Spleen (tissue), 11 donors: ENCODE results near the gene KLK15. TPM values are rescaled to one million over a fixed set of nuclear protein-coding genes. Genes with fewer than 3 reads are reported as not detected.
A peak's percentile ranks its signal among the peaks of the same experiment; 100 is the strongest.
"Not testable (repeated sequence)": the region's sequence is repeated elsewhere in the genome, so short reads cannot be mapped to it uniquely, and the experiment has no call there.

Experiments
- DNase-seq: peaks from one replicate; pipeline ENCODE4 v3.0.0-alpha.2; 2020
- H3K27ac ChIP-seq, 8 donors: fragments of 200-600 bp; sonication (generic) in 7 of 8; 1 replicate in 4 of 8; 2 replicates in 4 of 8; pipeline versions ENCODE4 v1.5.0 to v1.8.0; 2016 to 2021; ENCODE audit warnings: inconsistent platforms in 4 of 8, mild to moderate bottlenecking in 4 of 8, moderate library complexity in 1 of 8
- H3K27me3 ChIP-seq, 7 donors: fragments of 200-600 bp; sonication (generic) in 6 of 7; replicated peaks in 1 of 7; 1 replicate in 4 of 7; 2 replicates in 3 of 7; pipeline versions ENCODE4 v1.5.0 to v1.8.0; 2016 to 2021; ENCODE audit warnings: inconsistent platforms in 3 of 7, mild to moderate bottlenecking in 1 of 7
- H3K36me3 ChIP-seq, 6 donors: fragments of 200-600 bp; sonication (generic) in 5 of 6; 1 replicate in 4 of 6; 2 replicates in 2 of 6; pipeline versions ENCODE4 v1.5.0 to v1.8.0; 2016 to 2021; ENCODE audit warnings: inconsistent platforms in 2 of 6
- H3K4me1 ChIP-seq, 6 donors: fragments of 200-600 bp; sonication (generic) in 5 of 6; 1 replicate in 3 of 6; 2 replicates in 3 of 6; pipeline versions ENCODE4 v1.5.0 to v1.8.0; 2016 to 2021; ENCODE audit warnings: inconsistent platforms in 3 of 6
- H3K4me3 ChIP-seq, 8 donors: fragments of 200-600 bp; sonication (generic) in 7 of 8; 1 replicate in 4 of 8; 2 replicates in 4 of 8; pipeline versions ENCODE4 v1.5.0 to v1.8.0; 2016 to 2021; ENCODE audit warnings: inconsistent platforms in 4 of 8, mild to moderate bottlenecking in 4 of 8, moderate library complexity in 2 of 8
- H3K9me3 ChIP-seq, 8 donors: fragments of 200-600 bp; sonication (generic) in 7 of 8; 1 replicate in 4 of 8; 2 replicates in 4 of 8; pipeline versions ENCODE4 v1.5.0 to v1.8.0; 2016 to 2021; ENCODE audit warnings: inconsistent platforms in 4 of 8
- POLR2A ChIP-seq, 3 donors: fragments of 450-650 bp; IDR thresholded peaks; one replicate each; pipeline ENCODE4 v1.5.1; 2017; ENCODE audit warnings: antibody characterized with exemption in 3 of 3, mild to moderate bottlenecking in 1 of 3
- POLR2AphosphoS5 ChIP-seq, 3 donors: sonication (generic); formaldehyde crosslinking; IDR thresholded peaks; one replicate each; pipeline ENCODE4 v1.5.1; 2017; ENCODE audit warnings: antibody characterized with exemption in 3 of 3
- WGBS, 5 donors: extraction: QIAGEN DNeasy Blood & Tissue Kit in 3 of 5; methylation state at CpG; one replicate each; pipeline versions ENCODE4 v1.1.5 to v1.1.7; 2013 to 2018; 5-methylcytosine and 5-hydroxymethylcytosine counted together
- intact Hi-C: fragments of 100-400 bp; cut with DNase I; formaldehyde crosslinking; loops from one replicate; pipeline ENCODE4 v1.15.0; 2023; ENCODE audit warnings: low total_unique reads
- polyA plus RNA-seq, 3 donors: library from polyadenylated mRNA; stranded (reverse); fragments of 200-250 nt; gene quantifications; one replicate each; pipeline ENCODE4 v1.2.1, GENCODE V29; 2013
- total RNA-seq, 7 donors: library from RNA; depleted of rRNA in 3 of 7; stranded (reverse); fragments of >200 nt in 3 of 7; fragmentation: NEBNext Ultra II Directional in 4 of 7; extraction: Animal tissue kit (Norgen Biotek cat#: 25700) in 4 of 7; gene quantifications; one replicate each; pipeline versions ENCODE4 v1.1.0 to v1.2.1, GENCODE V29; 2016 to 2021
- TF ChIP-seq, protein P1 (sequence below), 11 experiments: fragments of 200-600 bp in 7 of 11; fragments of 450-650 bp in 4 of 11; sonication (generic) in 4 of 11; IDR thresholded peaks in 8 of 11; conservative IDR thresholded peaks in 3 of 11; 1 replicate in 7 of 11; 2 replicates in 4 of 11; pipeline versions ENCODE4 v1.4.0 to v1.8.0; 2016 to 2021; ENCODE audit warnings: antibody characterized with exemption in 11 of 11, inconsistent platforms in 4 of 11, mild to moderate bottlenecking in 1 of 11
- donor health status: healthy with polysubstance abuse.
- donor health status: DM: no; HTN: no; CAD: no; lungs with moderate emphysema.
- donor health status: DM: no; HTN: no; CAD: no.
- donor health status: Bipolar disorder and iron deficiency.
- donor health status: healthy.
- donor health status: DM: no; HTN: no; CAD: no.
- donor health status: DM: yes; HTN: yes; CAD: no.

KLK15 gene
- total and polyA plus RNA-seq, 10 donors, result 0.07 to 0.13 TPM; not detected in 8

DNA sequence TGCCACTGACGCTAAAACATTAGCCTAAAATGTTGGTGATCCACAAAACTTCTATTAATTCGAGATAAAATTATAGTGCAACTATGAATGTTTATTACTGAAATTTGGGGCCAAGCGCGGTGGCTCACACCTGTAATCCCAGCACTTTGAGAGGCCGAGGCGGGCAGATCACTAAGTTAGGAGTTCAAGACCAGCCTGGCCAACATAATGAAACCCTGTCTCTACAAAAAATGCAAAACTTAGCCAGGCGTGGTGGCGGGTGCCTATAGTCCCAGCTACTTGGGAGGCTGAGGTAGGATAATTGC lies 49.6 kb downstream of the KLK15 start:
- not testable (repeated sequence) for H3K27ac ChIP-seq, DNase-seq, H3K36me3 ChIP-seq, H3K4me3 ChIP-seq, H3K9me3 ChIP-seq, H3K4me1 ChIP-seq
- TF ChIP-seq, protein P1, sequence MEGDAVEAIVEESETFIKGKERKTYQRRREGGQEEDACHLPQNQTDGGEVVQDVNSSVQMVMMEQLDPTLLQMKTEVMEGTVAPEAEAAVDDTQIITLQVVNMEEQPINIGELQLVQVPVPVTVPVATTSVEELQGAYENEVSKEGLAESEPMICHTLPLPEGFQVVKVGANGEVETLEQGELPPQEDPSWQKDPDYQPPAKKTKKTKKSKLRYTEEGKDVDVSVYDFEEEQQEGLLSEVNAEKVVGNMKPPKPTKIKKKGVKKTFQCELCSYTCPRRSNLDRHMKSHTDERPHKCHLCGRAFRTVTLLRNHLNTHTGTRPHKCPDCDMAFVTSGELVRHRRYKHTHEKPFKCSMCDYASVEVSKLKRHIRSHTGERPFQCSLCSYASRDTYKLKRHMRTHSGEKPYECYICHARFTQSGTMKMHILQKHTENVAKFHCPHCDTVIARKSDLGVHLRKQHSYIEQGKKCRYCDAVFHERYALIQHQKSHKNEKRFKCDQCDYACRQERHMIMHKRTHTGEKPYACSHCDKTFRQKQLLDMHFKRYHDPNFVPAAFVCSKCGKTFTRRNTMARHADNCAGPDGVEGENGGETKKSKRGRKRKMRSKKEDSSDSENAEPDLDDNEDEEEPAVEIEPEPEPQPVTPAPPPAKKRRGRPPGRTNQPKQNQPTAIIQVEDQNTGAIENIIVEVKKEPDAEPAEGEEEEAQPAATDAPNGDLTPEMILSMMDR (IDR thresholded peaks at IDR 0.05 in 8 of 11, conservative IDR thresholded peaks at IDR 0.05 in 3 of 11), result peak in 3 of 11 experiments; percentile 28 to 46 (median 33)
- intact Hi-C loops, result loop anchor here (5.0 kb wide), 1 partner anchor 426 kb away; no protein-coding TSS in a partner anchor
- H3K27me3 ChIP-seq, result peaks cover 3 to 47% (median 23%) of the 10 kb centered on the region in 7 donors
- 28 to 39% (median 35%) methylated on average over 8 of the region's 8 CpGs for WGBS, 5 donors

DNA sequence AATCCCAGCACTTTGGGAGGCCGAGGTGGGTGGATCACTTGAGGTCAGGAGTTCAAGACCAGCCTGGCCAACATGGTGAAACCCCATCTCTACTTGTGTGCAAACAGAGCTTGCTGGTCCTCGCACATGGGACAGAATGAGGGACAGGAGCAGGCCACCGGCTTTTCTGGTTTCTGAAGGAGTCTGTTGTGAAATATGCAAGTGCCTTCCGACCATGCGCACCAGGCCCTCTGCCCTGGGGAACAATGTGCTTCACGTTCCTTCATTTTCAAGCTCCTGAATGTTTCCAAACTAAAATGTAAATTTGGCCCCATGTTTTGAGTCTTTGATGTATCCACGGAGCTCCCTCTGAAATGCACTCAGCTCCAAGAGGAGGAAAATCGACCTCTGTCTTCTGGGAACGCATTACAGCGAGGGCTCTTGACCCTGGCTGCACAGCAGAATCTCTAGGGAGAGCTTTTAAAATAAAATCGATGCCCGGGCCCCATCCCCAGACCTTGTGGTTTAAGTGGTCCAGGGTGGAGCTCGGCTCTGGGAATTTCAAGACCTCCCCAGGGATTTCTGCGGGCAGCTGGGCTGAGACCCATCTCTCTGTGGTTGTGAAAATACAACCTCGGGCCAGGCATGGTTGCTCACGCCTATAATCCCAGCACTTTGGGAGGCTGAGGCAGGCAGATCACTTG lies 52.5 kb downstream of the KLK15 start:
- Histone ChIP-seq H3K4me1 (peaks cover 2 to 8% (median 5%) of the 10 kb centered on the region in 6 donors), H3K9me3 (peaks cover 0 to 16% (median 8%) of the 10 kb centered on the region in 8 donors), H3K27me3 (peaks cover 3 to 76% (median 48%) of the 10 kb centered on the region in 7 donors), H3K36me3 (no peaks in the 10 kb centered on the region), H3K4me3 (no peak overlapping the region), H3K27ac (no peak overlapping the region)
- WGBS, 5 donors, result 52 to 59% (median 56%) methylated on average over 13 to 16 of the region's 16 CpGs
- TF ChIP-seq, protein P1 (IDR thresholded peaks at IDR 0.05 in 8 of 11, conservative IDR thresholded peaks at IDR 0.05 in 3 of 11), result no peak
- TF ChIP-seq POLR2A (IDR thresholded peaks at IDR 0.05) (no peak), POLR2AphosphoS5 (IDR thresholded peaks at IDR 0.05) (no peak)
- intact Hi-C loops, result loop anchor here (5.0 kb wide), 1 partner anchor 424 kb away; no protein-coding TSS in a partner anchor
- DNase-seq, result no peak

DNA sequence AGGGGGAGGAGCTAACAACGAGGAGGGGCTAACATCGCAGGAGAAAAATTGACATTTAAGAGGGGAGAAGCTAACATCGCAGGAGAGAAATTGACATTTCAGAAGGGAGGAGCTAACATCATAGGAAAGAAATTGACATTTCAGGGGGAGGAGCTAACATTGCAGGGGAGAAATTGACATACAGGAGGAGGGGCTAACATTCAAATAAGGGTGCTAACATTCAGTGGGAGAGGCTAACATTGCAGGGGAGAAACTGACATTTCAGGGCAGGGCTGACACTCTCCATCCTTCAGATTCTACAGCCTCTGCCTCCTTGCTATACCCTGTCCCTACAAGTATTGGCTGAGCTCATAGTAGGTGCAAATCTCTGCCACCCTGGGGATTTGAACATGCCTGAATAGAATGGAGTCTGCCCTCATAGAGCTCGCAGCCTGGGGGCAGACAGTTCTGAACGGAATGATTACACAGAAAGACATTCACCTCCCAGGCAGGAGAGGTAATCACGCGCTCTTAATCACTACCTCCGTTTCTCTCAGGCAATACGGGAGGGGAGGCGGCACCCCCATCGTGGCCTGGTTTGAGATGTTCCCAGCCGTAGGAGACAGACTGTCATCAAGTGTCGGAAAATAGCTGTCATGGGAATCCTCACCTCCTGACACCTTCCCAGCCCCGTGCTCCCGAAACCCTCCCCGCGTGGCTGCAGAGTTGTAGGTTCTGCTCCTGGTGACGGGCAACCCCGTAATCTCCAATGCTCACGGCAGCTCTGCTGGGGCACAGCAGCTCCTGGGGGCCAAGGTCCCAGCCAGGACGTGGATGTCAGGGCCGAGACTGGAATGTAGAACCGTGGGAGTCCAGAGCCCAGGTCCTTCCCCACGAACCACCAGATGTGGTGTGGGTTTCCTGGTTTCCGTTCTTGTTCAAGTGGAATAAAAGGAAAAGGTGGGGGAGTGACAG lies 53.6 kb downstream of the KLK15 start:
- no peak for TF ChIP-seq POLR2AphosphoS5 (IDR thresholded peaks at IDR 0.05)
- no peak for TF ChIP-seq POLR2A (IDR thresholded peaks at IDR 0.05)
- TF ChIP-seq, protein P1 (IDR thresholded peaks at IDR 0.05 in 8 of 11, conservative IDR thresholded peaks at IDR 0.05 in 3 of 11), result no peak
- Histone ChIP-seq H3K27me3 (peaks cover 3 to 87% (median 48%) of the 10 kb centered on the region in 7 donors), H3K9me3 (peaks cover 0 to 16% (median 8%) of the 10 kb centered on the region in 8 donors), H3K27ac (no peak overlapping the region), H3K36me3 (no peaks in the 10 kb centered on the region), H3K4me1 (peaks cover 2 to 8% (median 5%) of the 10 kb centered on the region in 6 donors), H3K4me3 (no peak overlapping the region)
- intact Hi-C loops, result loop anchor here (5.0 kb wide), 1 partner anchor 422 kb away; no protein-coding TSS in a partner anchor
- DNase-seq, result no peak
- WGBS, 5 donors, result 40 to 50% (median 44%) methylated on average over 20 to 25 of the region's 25 CpGs
